Measurements from ENCODE around the gene FAM76A. TPM values are rescaled to one million over a fixed set of nuclear protein-coding genes. Genes with fewer than 3 reads are reported as not detected.
"Not testable (repeated sequence)": the region's sequence is repeated elsewhere in the genome, so short reads cannot be mapped to it uniquely, and the experiment has no call there.

Gene FAM76A
- 12.4 and 13.8 TPM in 2 replicates for total RNA-seq
- long read RNA-seq, partial matches to known transcripts = 1 of 11 reads
- long read RNA-seq, other reads (novel, unspliced or antisense) = 3 of 11 reads

- Mint-ChIP-seq H3K9me3 (no peaks in the 10 kb centered on the region), H3K36me3 (ENCODE audit: low read depth) (peaks cover 4% of the 10 kb centered on the region), H3K4me3 (peak within 1 kb of the TSS; percentile 89), H3K27ac (ENCODE audit: unreplicated experiment) (peak within 1 kb of the TSS; percentile 94), H3K27me3 (ENCODE audit: low read depth) (no peaks in the 10 kb centered on the region), H3K4me1 (peaks cover 14% of the 10 kb centered on the region)
- peak; percentile 100 for DNase-seq (ENCODE audit: low read depth, low spot score)
- no peak for TF ChIP-seq CTCF (conservative IDR thresholded peaks at IDR 0.05)
Measured at GRCh38 chr1:27725374-27726172, at the start of gene FAM76A. TSS of gene FAM76A (plus strand) at chr1:27725961. CDS start at chr1:27726081, 120 bp downstream.

- Mint-ChIP-seq H3K27me3 (ENCODE audit: low read depth) (no peaks in the 10 kb centered on the region), H3K9me3 (peaks cover 13% of the 10 kb centered on the region), H3K36me3 (ENCODE audit: low read depth) (peaks cover 8% of the 10 kb centered on the region), H3K4me1 (peaks cover 22% of the 10 kb centered on the region), H3K27ac (ENCODE audit: unreplicated experiment) (no peak overlapping the region), H3K4me3 (no peak overlapping the region)
- TF ChIP-seq CTCF (conservative IDR thresholded peaks at IDR 0.05) = no peak
- DNase-seq (ENCODE audit: low read depth, low spot score) = no peak
Measured at GRCh38 chr1:27676410-27676809, 49.4 kb upstream of the FAM76A start.

GRCh38 chr1:27678747-27679146 lies 47.0 kb upstream of the FAM76A start:
- Mint-ChIP-seq H3K27ac (ENCODE audit: unreplicated experiment) (no peak overlapping the region), H3K9me3 (peaks cover 20% of the 10 kb centered on the region), H3K4me1 (peaks cover 4% of the 10 kb centered on the region), H3K36me3 (ENCODE audit: low read depth) (peaks cover 15% of the 10 kb centered on the region), H3K4me3 (no peak overlapping the region), H3K27me3 (ENCODE audit: low read depth) (no peaks in the 10 kb centered on the region)
- no peak for TF ChIP-seq CTCF (conservative IDR thresholded peaks at IDR 0.05)
- no peak for DNase-seq (ENCODE audit: low read depth, low spot score)

- Mint-ChIP-seq H3K36me3 (ENCODE audit: low read depth) (peaks cover 15% of the 10 kb centered on the region), H3K9me3 (peaks cover 20% of the 10 kb centered on the region)
Measured at GRCh38 chr1:27680225-27680791, 45.5 kb upstream of the FAM76A start.

GRCh38 chr1:27681580-27681979 lies 44.2 kb upstream of the FAM76A start:
- Mint-ChIP-seq H3K36me3 (ENCODE audit: low read depth) (peaks cover 15% of the 10 kb centered on the region), H3K9me3 (peaks cover 18% of the 10 kb centered on the region)
- H3K4me3 Mint-ChIP-seq; H3K27ac Mint-ChIP-seq (ENCODE audit: unreplicated experiment); H3K27me3 Mint-ChIP-seq (ENCODE audit: low read depth); H3K4me1 Mint-ChIP-seq; DNase-seq (ENCODE audit: low read depth, low spot score): not testable (repeated sequence)

More at GRCh38 chr1:27680225-27680791, 45.5 kb upstream of the FAM76A start:
- not testable (repeated sequence) for H3K27ac Mint-ChIP-seq (ENCODE audit: unreplicated experiment); H3K27me3 Mint-ChIP-seq (ENCODE audit: low read depth); DNase-seq (ENCODE audit: low read depth, low spot score); H3K4me1 Mint-ChIP-seq; H3K4me3 Mint-ChIP-seq

GRCh38 chr1:27682351-27682944 lies 43.3 kb upstream of the FAM76A start:
- TF ChIP-seq CTCF (conservative IDR thresholded peaks at IDR 0.05) = no peak
- Mint-ChIP-seq H3K27me3 (ENCODE audit: low read depth) (no peaks in the 10 kb centered on the region), H3K4me3 (no peak overlapping the region), H3K4me1 (no peaks in the 10 kb centered on the region), H3K27ac (ENCODE audit: unreplicated experiment) (no peak overlapping the region), H3K9me3 (peaks cover 18% of the 10 kb centered on the region), H3K36me3 (ENCODE audit: low read depth) (peaks cover 15% of the 10 kb centered on the region)
- no peak for DNase-seq (ENCODE audit: low read depth, low spot score)
